ENCODE measurements around the gene SLC16A13. TPM values are rescaled to one million over a fixed set of nuclear protein-coding genes. Genes with fewer than 3 reads are reported as not detected.

SLC16A13 gene
- total and polyA plus RNA-seq, 2 of the 8 experiments (the other 6 are each of a cell fraction or from before 2014, with no cell fraction given), result 5.4 to 5.8 TPM

DNA sequence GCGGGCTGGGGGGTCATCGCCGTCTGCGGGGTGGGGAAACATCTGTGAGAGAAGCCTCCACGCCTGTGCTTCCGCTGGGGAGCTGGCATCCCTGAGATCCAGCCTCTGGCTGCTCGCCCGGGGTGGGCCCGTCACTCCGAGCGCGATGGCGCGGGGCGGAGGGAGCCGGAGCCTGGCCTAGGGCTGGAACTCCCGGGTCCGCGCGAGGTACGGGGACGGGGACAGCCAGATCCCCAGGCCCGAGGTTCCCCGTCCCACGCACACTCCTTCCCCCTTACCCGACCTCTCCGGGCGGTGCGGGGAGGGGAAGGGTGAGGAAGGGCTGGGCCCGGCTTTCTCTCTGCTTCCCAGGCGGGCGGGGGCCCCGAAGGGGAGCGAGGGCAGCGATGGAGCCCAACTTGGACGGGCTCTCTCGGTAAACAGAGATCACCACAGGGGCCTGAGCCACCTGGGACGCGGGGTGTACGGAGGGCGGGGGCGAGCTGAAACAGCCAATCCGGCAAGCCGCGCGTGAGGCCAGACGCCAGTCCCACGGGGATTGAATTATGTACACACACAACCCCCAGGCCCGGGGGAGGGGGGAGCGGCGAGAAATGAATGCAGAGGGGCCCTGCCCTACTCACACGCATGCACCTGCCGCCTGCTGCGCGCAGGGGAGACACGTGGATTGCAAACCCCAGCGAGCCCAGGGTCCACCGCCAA is 7.8 kb downstream of the SLC16A13 start, which contains the start of gene SLC16A11:
Gene SLC16A11, minus strand, starts transcription at position 596 of the 702 bp plus-strand sequence. Its CDS starts 579 bp downstream, at position 17.
- no peak for FAIRE-seq
- POLR2A ChIA-PET (ENCODE audit: partially characterized antibody), result interaction anchor here (0.6 to 3.0 kb wide), 3 partner anchors 20 to 195 kb away, joined by 3 to 13 read pairs (median 4); partner anchors contain the start of gene PHF23
- no peak within 1 kb of the TSS for H2BK5ac ChIP-seq (ENCODE audit: low read depth, low read length)

More for the DNA sequence above, 7.8 kb downstream of the SLC16A13 start, which contains the start of gene SLC16A11:
- Histone ChIP-seq H3K18ac (ENCODE audit: extremely low read depth, low read length) (peak within 1 kb of the TSS; percentile 71), H2BK120ac (replicated peaks; ENCODE audit: low read depth, low read length) (no peak within 1 kb of the TSS), H2BK20ac (ENCODE audit: low read length) (no peak within 1 kb of the TSS), H2AK5ac (ENCODE audit: low read depth, low read length) (no peak within 1 kb of the TSS), H3K4ac (replicated peaks; ENCODE audit: insufficient read length, low read depth, low read length) (peak within 1 kb of the TSS; percentile 66), H3K27ac (ENCODE audit: low read depth, low read length) (no peak within 1 kb of the TSS), H2BK15ac (ENCODE audit: low read length) (peak within 1 kb of the TSS; percentile 46; the same call in 1 of the 2 replicates), H3K9me3 (ENCODE audit: insufficient read depth in 2 of 2, low read depth in 1 of 2, low read length in 1 of 2) (no peaks in the 10 kb centered on the region), H4K91ac (replicated peaks; ENCODE audit: insufficient read length, low read length) (no peak within 1 kb of the TSS), H3K4me3 (ENCODE audit: extremely low read depth in 1 of 4, insufficient read depth in 2 of 4, low read depth in 3 of 4, low read length in 4 of 4) (peak within 1 kb of the TSS; percentile 37 to 66 (median 47)), H2BK12ac (ENCODE audit: low read depth, low read length) (no peak within 1 kb of the TSS), H3K23me2 (ENCODE audit: low read depth, low read length) (peaks cover 32% of the 10 kb centered on the region; the same call in 1 of the 2 replicates), H3K56ac (replicated peaks; ENCODE audit: insufficient read length, low read depth, low read length) (peak within 1 kb of the TSS; percentile 7), H4K20me1 (replicated peaks in 1 of 2; ENCODE audit: control insufficient read depth in 1 of 2, insufficient read depth in 2 of 2, low read length in 2 of 2) (peaks cover 0 to 9% of the 10 kb centered on the region in 2 experiments), H2AFZ (ENCODE audit: low read length) (peak within 1 kb of the TSS; percentile 37; the same call in 1 of the 2 replicates), H3K4me2 (ENCODE audit: insufficient read depth in 1 of 2, low read depth in 2 of 2, low read length in 2 of 2) (peak within 1 kb of the TSS; percentile 93 to 94), H3K9ac (replicated peaks in 1 of 4; ENCODE audit: extremely low read depth in 1 of 4, low read depth in 3 of 4, low read length in 3 of 4) (no peak within 1 kb of the TSS), H4K8ac (ENCODE audit: extremely low read depth, insufficient read depth, low read length) (peak within 1 kb of the TSS; percentile 87), H3K23ac (ENCODE audit: insufficient read length) (no peak within 1 kb of the TSS), H3K4me1 (replicated peaks in 1 of 4; ENCODE audit: control insufficient read depth in 3 of 4, insufficient read depth in 4 of 4, low read length in 3 of 4) (peaks cover 0 to 18% (median 17%) of the 10 kb centered on the region in 4 experiments; a peak in 6 of 7 replicates), H3K27me3 (replicated peaks in 1 of 4; ENCODE audit: control insufficient read depth in 3 of 4, extremely low read depth in 1 of 4, insufficient read depth in 3 of 4, low read length in 3 of 4) (peaks cover 3 to 33% (median 32%) of the 10 kb centered on the region in 4 experiments), H4K5ac (ENCODE audit: insufficient read length, low read depth, low read length) (no peak within 1 kb of the TSS), H3K79me1 (ENCODE audit: low read depth, low read length) (no peaks in the 10 kb centered on the region), H3K36me3 (ENCODE audit: control insufficient read depth in 2 of 4, insufficient read depth in 4 of 4, low read length in 3 of 4) (no peaks in the 10 kb centered on the region), H3K14ac (ENCODE audit: insufficient read length) (no peak within 1 kb of the TSS), H3K79me2 (ENCODE audit: control insufficient read depth in 1 of 2, insufficient read depth in 2 of 2, low read length in 2 of 2) (no peaks in the 10 kb centered on the region)
- WGBS, 2 experiments (ENCODE audit: extremely low coverage in 1 of 2, insufficient coverage in 1 of 2, insufficient read length in 1 of 2, insufficient replicate concordance in 2 of 2, low coverage in 1 of 2, low lambda C conversion rate in 2 of 2, missing lambda C conversion rate in 1 of 2), result 5% methylated on average over 25 of the region's 58 CpGs; no CpG with 5 or more reads in 1 of the 2 experiments
- peak in 1 of 2 experiments; percentile 75 for DNase-seq (ENCODE audit: low read depth in 1 of 2, low spot score in 2 of 2)
- TF ChIP-seq EP300 (IDR thresholded peaks at IDR 0.05; ENCODE audit: borderline replicate concordance in 1 of 2, low read depth in 2 of 2, low read length in 2 of 2), result no peak
- TF ChIP-seq, protein P1, sequence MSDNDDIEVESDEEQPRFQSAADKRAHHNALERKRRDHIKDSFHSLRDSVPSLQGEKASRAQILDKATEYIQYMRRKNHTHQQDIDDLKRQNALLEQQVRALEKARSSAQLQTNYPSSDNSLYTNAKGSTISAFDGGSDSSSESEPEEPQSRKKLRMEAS (IDR thresholded peaks at IDR 0.05), result peak; percentile 49; the same call in 1 of the 2 replicates
- TF ChIP-seq, protein P2, sequence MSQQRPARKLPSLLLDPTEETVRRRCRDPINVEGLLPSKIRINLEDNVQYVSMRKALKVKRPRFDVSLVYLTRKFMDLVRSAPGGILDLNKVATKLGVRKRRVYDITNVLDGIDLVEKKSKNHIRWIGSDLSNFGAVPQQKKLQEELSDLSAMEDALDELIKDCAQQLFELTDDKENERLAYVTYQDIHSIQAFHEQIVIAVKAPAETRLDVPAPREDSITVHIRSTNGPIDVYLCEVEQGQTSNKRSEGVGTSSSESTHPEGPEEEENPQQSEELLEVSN (IDR thresholded peaks at IDR 0.05), result 0 out of 2 replicates have a peak, but pooled peaks have one; percentile 5
- TF ChIP-seq SUZ12 (IDR thresholded peaks at IDR 0.05; ENCODE audit: low read length), result 0 out of 2 replicates have a peak, but pooled peaks have one; percentile 46
- TF ChIP-seq RNF2 (IDR thresholded peaks at IDR 0.05; ENCODE audit: borderline replicate concordance, low read depth, low read length, missing control alignments, poor library complexity, severe bottlenecking), result peak; percentile 32
- TF ChIP-seq GABPA (IDR thresholded peaks at IDR 0.05; ENCODE audit: borderline replicate concordance, insufficient read depth, low read length), result no peak
- TF ChIP-seq KDM4A (IDR thresholded peaks at IDR 0.05; ENCODE audit: low read depth, low read length, severe bottlenecking), result peak; percentile 38
- peak; percentile 42 for TF ChIP-seq CTBP2 (IDR thresholded peaks at IDR 0.05; ENCODE audit: borderline replicate concordance, insufficient read depth, insufficient read length, low read length)
- CTCF ChIA-PET (ENCODE audit: partially characterized antibody), result interaction anchor here (0.8 to 17.5 kb wide), 8 partner anchors 11 to 171 kb away, joined by 3 to 434 read pairs (median 24); partner anchors contain the start of gene ASGR1

Measured in H1 (cell line).